ENCODE data around the gene TOPBP1.

DNA sequence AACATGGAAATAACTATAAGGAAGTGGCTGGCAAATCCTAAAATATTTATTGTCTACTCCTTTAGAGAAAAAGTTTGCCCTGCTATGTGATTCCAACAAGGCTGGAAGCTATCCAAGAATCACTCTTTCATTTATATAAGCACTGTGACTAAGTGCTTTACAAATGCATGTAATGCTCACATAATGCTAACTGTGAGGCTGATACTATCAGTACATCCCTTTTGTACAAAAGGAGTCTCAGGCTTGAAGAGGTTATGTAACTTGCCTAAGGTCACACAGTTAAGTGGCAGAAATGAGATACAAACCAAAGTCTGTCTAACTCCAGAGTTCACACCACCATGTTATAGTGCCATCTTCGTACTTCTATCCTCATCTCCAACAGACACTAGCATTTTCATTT, 17.0 kb downstream of the TOPBP1 start:
- TF ChIP-seq, protein P1, sequence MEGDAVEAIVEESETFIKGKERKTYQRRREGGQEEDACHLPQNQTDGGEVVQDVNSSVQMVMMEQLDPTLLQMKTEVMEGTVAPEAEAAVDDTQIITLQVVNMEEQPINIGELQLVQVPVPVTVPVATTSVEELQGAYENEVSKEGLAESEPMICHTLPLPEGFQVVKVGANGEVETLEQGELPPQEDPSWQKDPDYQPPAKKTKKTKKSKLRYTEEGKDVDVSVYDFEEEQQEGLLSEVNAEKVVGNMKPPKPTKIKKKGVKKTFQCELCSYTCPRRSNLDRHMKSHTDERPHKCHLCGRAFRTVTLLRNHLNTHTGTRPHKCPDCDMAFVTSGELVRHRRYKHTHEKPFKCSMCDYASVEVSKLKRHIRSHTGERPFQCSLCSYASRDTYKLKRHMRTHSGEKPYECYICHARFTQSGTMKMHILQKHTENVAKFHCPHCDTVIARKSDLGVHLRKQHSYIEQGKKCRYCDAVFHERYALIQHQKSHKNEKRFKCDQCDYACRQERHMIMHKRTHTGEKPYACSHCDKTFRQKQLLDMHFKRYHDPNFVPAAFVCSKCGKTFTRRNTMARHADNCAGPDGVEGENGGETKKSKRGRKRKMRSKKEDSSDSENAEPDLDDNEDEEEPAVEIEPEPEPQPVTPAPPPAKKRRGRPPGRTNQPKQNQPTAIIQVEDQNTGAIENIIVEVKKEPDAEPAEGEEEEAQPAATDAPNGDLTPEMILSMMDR (IDR thresholded peaks at IDR 0.05) = no peak
- TF ChIP-seq CREM (CRISPR knock-in tag; IDR thresholded peaks at IDR 0.05) (no peak), AFF4 (CRISPR knock-in tag; IDR thresholded peaks at IDR 0.05; ENCODE audit: borderline replicate concordance) (no peak), NR1H2 (CRISPR knock-in tag; IDR thresholded peaks at IDR 0.05) (no peak), ZNF281 (CRISPR knock-in tag; IDR thresholded peaks at IDR 0.05) (no peak)
- TF ChIP-seq, protein P2, sequence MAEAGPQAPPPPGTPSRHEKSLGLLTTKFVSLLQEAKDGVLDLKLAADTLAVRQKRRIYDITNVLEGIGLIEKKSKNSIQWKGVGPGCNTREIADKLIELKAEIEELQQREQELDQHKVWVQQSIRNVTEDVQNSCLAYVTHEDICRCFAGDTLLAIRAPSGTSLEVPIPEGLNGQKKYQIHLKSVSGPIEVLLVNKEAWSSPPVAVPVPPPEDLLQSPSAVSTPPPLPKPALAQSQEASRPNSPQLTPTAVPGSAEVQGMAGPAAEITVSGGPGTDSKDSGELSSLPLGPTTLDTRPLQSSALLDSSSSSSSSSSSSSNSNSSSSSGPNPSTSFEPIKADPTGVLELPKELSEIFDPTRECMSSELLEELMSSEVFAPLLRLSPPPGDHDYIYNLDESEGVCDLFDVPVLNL (CRISPR knock-in tag; IDR thresholded peaks at IDR 0.05; ENCODE audit: borderline replicate concordance, low read depth) = no peak
